H9 (cell line): ENCODE measurements around the gene PLD5. TPM values are rescaled to one million over a fixed set of nuclear protein-coding genes. Genes with fewer than 3 reads are reported as not detected.

ENCODE experiments used
- DNase-seq: peaks from one replicate; pipeline ENCODE4 v3.0.0-alpha.2; 2017
- H2AFZ ChIP-seq: one replicate; pipeline ENCODE4 v1.6.1; 2013; ENCODE audit warnings: mild to moderate bottlenecking, low read length, control low read depth, moderate library complexity
- H2AK5ac ChIP-seq: 2 replicates; pipeline ENCODE4 v1.6.1; 2013; ENCODE audit warnings: low read length, control low read depth, mixed read lengths; ENCODE audit not compliant: insufficient read length
- H2BK120ac ChIP-seq: one replicate; pipeline ENCODE4 v1.6.1; 2013; ENCODE audit warnings: low read depth, mild to moderate bottlenecking, low read length, control low read depth, inconsistent platforms; ENCODE audit not compliant: poor library complexity, severe bottlenecking
- H2BK12ac ChIP-seq: 2 replicates; pipeline ENCODE4 v1.6.1; 2013; ENCODE audit warnings: low read length, control low read depth, mixed read lengths, low read depth; ENCODE audit not compliant: insufficient read length
- H2BK15ac ChIP-seq: 2 replicates; pipeline ENCODE4 v1.6.1; 2013; ENCODE audit warnings: low read depth, low read length, control low read depth
- H2BK20ac ChIP-seq: one replicate; pipeline ENCODE4 v1.6.1; 2013; ENCODE audit warnings: low read depth, mild to moderate bottlenecking, low read length, control low read depth, inconsistent platforms; ENCODE audit not compliant: poor library complexity, severe bottlenecking
- H2BK5ac ChIP-seq: 2 replicates; pipeline ENCODE4 v1.6.1; 2013; ENCODE audit warnings: low read length, control low read depth, mixed read lengths; ENCODE audit not compliant: insufficient read length
- H3K14ac ChIP-seq: 2 replicates; pipeline ENCODE4 v1.6.1; 2013; ENCODE audit warnings: low read length, control low read depth; ENCODE audit not compliant: insufficient read depth
- H3K18ac ChIP-seq: 2 replicates; pipeline ENCODE4 v1.6.1; 2013; ENCODE audit warnings: low read depth, mild to moderate bottlenecking, mixed read lengths, low read length, control low read depth; ENCODE audit not compliant: insufficient read length
- H3K23ac ChIP-seq: 2 replicates; pipeline ENCODE4 v1.6.1; 2013; ENCODE audit warnings: low read length, control low read depth, mixed read lengths, low read depth; ENCODE audit not compliant: insufficient read length
- H3K23me2 ChIP-seq: 2 replicates; pipeline ENCODE4 v1.6.1; 2013; ENCODE audit warnings: low read depth, mild to moderate bottlenecking, mixed read lengths, low read length, control low read depth; ENCODE audit not compliant: insufficient read length, poor library complexity, severe bottlenecking
- H3K27ac ChIP-seq: 2 replicates; pipeline ENCODE4 v1.5.1; 2013; ENCODE audit warnings: low read length, control low read depth, mixed read lengths, low read depth; ENCODE audit not compliant: insufficient read length
- H3K27me3 ChIP-seq: 2 replicates; pipeline ENCODE4 v1.6.1; 2013; ENCODE audit warnings: low read length, control low read depth, inconsistent platforms; ENCODE audit not compliant: insufficient read depth
- H3K4ac ChIP-seq: 2 replicates; pipeline ENCODE4 v1.6.1; 2013; ENCODE audit warnings: low read depth, mild to moderate bottlenecking, control low read depth, inconsistent platforms, low read length, moderate library complexity
- H3K4me1 ChIP-seq: 2 replicates; pipeline ENCODE4 v1.6.1; 2013; ENCODE audit warnings: low read length, control low read depth, inconsistent platforms; ENCODE audit not compliant: insufficient read depth
- H3K4me2 ChIP-seq: 2 replicates; pipeline ENCODE4 v1.6.1; 2013; ENCODE audit warnings: low read length, control low read depth, mixed read lengths; ENCODE audit not compliant: insufficient read length, insufficient read depth
- H3K56ac ChIP-seq: 2 replicates; pipeline ENCODE4 v1.6.1; 2013; ENCODE audit warnings: low read depth, mild to moderate bottlenecking, mixed read lengths, low read length, control low read depth; ENCODE audit not compliant: insufficient read length
- H3K79me1 ChIP-seq: 2 replicates; pipeline ENCODE4 v1.6.1; 2013; ENCODE audit warnings: low read depth, mild to moderate bottlenecking, moderate library complexity, low read length, control low read depth, inconsistent platforms; ENCODE audit not compliant: insufficient read depth, poor library complexity, severe bottlenecking
- H3K79me2 ChIP-seq: 2 replicates; pipeline ENCODE4 v1.6.1; 2013; ENCODE audit warnings: low read length, control low read depth, inconsistent platforms; ENCODE audit not compliant: insufficient read depth
- H3K9ac ChIP-seq: 2 replicates; pipeline ENCODE4 v1.6.1; 2013; ENCODE audit warnings: low read length, control low read depth, mixed read lengths; ENCODE audit not compliant: insufficient read length; ENCODE audit errors: extremely low read depth
- H3K9me3 ChIP-seq: one replicate; pipeline ENCODE4 v1.6.1; 2013; ENCODE audit warnings: low read depth, low read length, inconsistent platforms; ENCODE audit not compliant: control insufficient read depth
- H3T11ph ChIP-seq: one replicate; pipeline ENCODE4 v1.6.1; 2013; ENCODE audit warnings: mild to moderate bottlenecking, low read length, control low read depth, inconsistent platforms
- H4K20me1 ChIP-seq: one replicate; pipeline ENCODE4 v1.6.1; 2013; ENCODE audit not compliant: control insufficient read depth, insufficient read length, insufficient read depth
- H4K5ac ChIP-seq: 2 replicates; pipeline ENCODE4 v1.6.1; 2013; ENCODE audit warnings: low read depth, mild to moderate bottlenecking, mixed read lengths, low read length, control low read depth; ENCODE audit not compliant: insufficient read length
- H4K8ac ChIP-seq: replicated peaks from 2 replicates; pipeline ENCODE4 v1.6.1; 2013; ENCODE audit warnings: low read length, control low read depth, mixed read lengths, low read depth; ENCODE audit not compliant: insufficient read length
- H4K91ac ChIP-seq: 2 replicates; pipeline ENCODE4 v1.6.1; 2013; ENCODE audit warnings: low read depth, mild to moderate bottlenecking, moderate library complexity, mixed read lengths, low read length, control low read depth; ENCODE audit not compliant: insufficient read length
- H3K27ac Mint-ChIP-seq, 3 experiments: 2 replicates in 2 of 3; 3 replicates in 1 of 3; pipeline ENCODE4 v1.8.0; 2020 to 2021; ENCODE audit warnings: mixed read lengths in 3 of 3, mild to moderate bottlenecking in 1 of 3, moderate library complexity in 1 of 3
- H3K27me3 Mint-ChIP-seq: 2 replicates; pipeline ENCODE4 v1.8.0; 2021; ENCODE audit warnings: low read depth, mild to moderate bottlenecking, moderate library complexity, mixed read lengths
- H3K36me3 Mint-ChIP-seq, 3 experiments: 2 replicates in 2 of 3; 3 replicates in 1 of 3; pipeline ENCODE4 v1.8.0; 2020 to 2021; ENCODE audit warnings: low read depth in 3 of 3, mixed read lengths in 3 of 3; ENCODE audit not compliant: insufficient read depth in 1 of 3
- H3K4me1 Mint-ChIP-seq, 2 experiments: 2 replicates each; pipeline ENCODE4 v1.8.0; 2020; ENCODE audit warnings: mixed read lengths in 2 of 2
- H3K4me3 Mint-ChIP-seq, 2 experiments: 2 replicates in 1 of 2; 3 replicates in 1 of 2; pipeline ENCODE4 v1.8.0; 2020 to 2021; ENCODE audit warnings: mild to moderate bottlenecking in 2 of 2, mixed read lengths in 2 of 2, moderate library complexity in 1 of 2
- H3K9me3 Mint-ChIP-seq, 2 experiments: 2 replicates in 1 of 2; 3 replicates in 1 of 2; pipeline ENCODE4 v1.8.0; 2020; ENCODE audit warnings: mild to moderate bottlenecking in 2 of 2, mixed read lengths in 2 of 2, moderate library complexity in 1 of 2
- CTCF ChIP-seq: fragments of 200-600 bp; sonication (generic); conservative IDR thresholded peaks from 3 replicates; pipeline ENCODE4 v1.8.0; 2021; ENCODE audit warnings: antibody characterized with exemption, mild to moderate bottlenecking
- WGBS: extraction: QIAGEN DNeasy Blood & Tissue Kit; methylation state at CpG from one replicate; pipeline ENCODE4 v1.1.7; 2013; ENCODE audit warnings: missing lambda C conversion rate, low lambda C conversion rate, mixed read lengths; ENCODE audit not compliant: insufficient read length; ENCODE audit errors: extremely low coverage; 5-methylcytosine and 5-hydroxymethylcytosine counted together
- total RNA-seq: library from RNA; stranded (reverse); gene quantifications from 2 replicates; pipeline ENCODE4 v1.2.1, GENCODE V29; 2021

The PLD5 gene
- total RNA-seq, 1 experiment from 2014 or later = 5.2 TPM

- Histone ChIP-seq H3T11ph (no peak overlapping the region), H3K14ac (no peak overlapping the region), H2BK12ac (no peak overlapping the region), H2BK120ac (no peak overlapping the region), H2BK20ac (no peak overlapping the region), H3K27ac (no peak overlapping the region), H4K91ac (no peak overlapping the region), H2BK15ac (no peak overlapping the region), H3K79me1 (no peaks in the 10 kb centered on the region), H3K4me2 (no peak overlapping the region), H3K4ac (no peak overlapping the region), H4K8ac (no peak overlapping the region), H2AFZ (no peak overlapping the region), H3K79me2 (no peaks in the 10 kb centered on the region), H3K4me1 (no peaks in the 10 kb centered on the region), H3K27me3 (no peaks in the 10 kb centered on the region), H3K9me3 (peaks cover 5% of the 10 kb centered on the region), H2AK5ac (no peak overlapping the region), H3K9ac (no peak overlapping the region), H2BK5ac (no peak overlapping the region), H3K23ac (no peak overlapping the region), H4K5ac (no peak overlapping the region), H3K18ac (no peak overlapping the region), H3K23me2 (no peaks in the 10 kb centered on the region), H4K20me1 (no peaks in the 10 kb centered on the region), H3K56ac (no peak overlapping the region)
- H3K4me1 Mint-ChIP-seq = peaks cover 5 to 15% of the 10 kb centered on the region in 2 experiments
- H3K36me3 Mint-ChIP-seq = peaks cover 4 to 25% (median 14%) of the 10 kb centered on the region in 3 experiments
- no peak for DNase-seq
- H3K4me3 Mint-ChIP-seq = no peak overlapping the region
- H3K9me3 Mint-ChIP-seq = peaks cover 17 to 25% of the 10 kb centered on the region in 2 experiments
- no CpG with 5 or more reads among the region's 9 CpGs for WGBS
- H3K27me3 Mint-ChIP-seq = no peaks in the 10 kb centered on the region
- no peak for TF ChIP-seq CTCF
- H3K27ac Mint-ChIP-seq = no peak overlapping the region
Observed at GRCh38 chr1:242132121-242132817, 392.2 kb downstream of the PLD5 start.
